Natural killer cell (primary cell): Measurements from ENCODE around the gene DPEP2NB. TPM values are rescaled to one million over a fixed set of nuclear protein-coding genes. Genes with fewer than 3 reads are reported as not detected.

ENCODE experiments used
- ATAC-seq, 3 donors: fragments of 150-1000 bp in 2 of 3; fragments of 200-7000 bp in 1 of 3; cut with Tn5 transposase; 1 replicate in 1 of 3; 2 replicates in 2 of 3; pipeline ENCODE4 v1.10.0; 2021; ENCODE audit warnings: mild to moderate bottlenecking in 2 of 3, moderate library complexity in 2 of 3
- DNase-seq, 2 donors: peaks; one replicate each; pipeline versions ENCODE4 v3.0.0 to v3.0.0-alpha.2; 2013 to 2021; ENCODE audit warnings: mixed read lengths in 1 of 2
- H3K27ac ChIP-seq: one replicate; pipeline ENCODE4 v1.5.1; 2013; ENCODE audit warnings: mild to moderate bottlenecking, low read length
- H3K27me3 ChIP-seq: one replicate; pipeline ENCODE4 v1.6.1; 2013; ENCODE audit warnings: low read length; ENCODE audit not compliant: control insufficient read depth, insufficient read depth
- H3K36me3 ChIP-seq: one replicate; pipeline ENCODE4 v1.6.1; 2013; ENCODE audit warnings: low read length; ENCODE audit not compliant: control insufficient read depth, insufficient read depth
- H3K4me1 ChIP-seq: one replicate; pipeline ENCODE4 v1.6.1; 2013; ENCODE audit warnings: low read length; ENCODE audit not compliant: control insufficient read depth, insufficient read depth
- H3K4me3 ChIP-seq: one replicate; pipeline ENCODE4 v1.5.1; 2013; ENCODE audit warnings: low read length
- H3K9me3 ChIP-seq: one replicate; pipeline ENCODE4 v1.6.1; 2013; ENCODE audit warnings: low read length; ENCODE audit not compliant: control insufficient read depth, insufficient read depth
- H3K27ac Mint-ChIP-seq, 2 donors: one replicate each; pipeline ENCODE4 v1.8.0; 2022; ENCODE audit warnings: mild to moderate bottlenecking in 2 of 2, mixed read lengths in 2 of 2, moderate library complexity in 1 of 2
- H3K27me3 Mint-ChIP-seq, 2 donors: one replicate each; pipeline ENCODE4 v1.8.0; 2022; ENCODE audit warnings: low read depth in 2 of 2, mixed read lengths in 2 of 2
- H3K36me3 Mint-ChIP-seq: one replicate; pipeline ENCODE4 v1.8.0; 2022; ENCODE audit warnings: mixed read lengths
- H3K4me1 Mint-ChIP-seq, 2 donors: one replicate each; pipeline ENCODE4 v1.8.0; 2022; ENCODE audit warnings: mixed read lengths in 2 of 2
- H3K4me3 Mint-ChIP-seq: one replicate; pipeline ENCODE4 v1.8.0; 2022; ENCODE audit warnings: mild to moderate bottlenecking, moderate library complexity, mixed read lengths
- H3K9me3 Mint-ChIP-seq, 2 donors: one replicate each; pipeline ENCODE4 v1.8.0; 2022; ENCODE audit warnings: mixed read lengths in 2 of 2
- WGBS: methylation state at CpG from one replicate; pipeline ENCODE4 v1.1.7; 2013; ENCODE audit warnings: missing lambda C conversion rate; ENCODE audit not compliant: insufficient coverage; 5-methylcytosine and 5-hydroxymethylcytosine counted together
- intact Hi-C: fragments of 100-400 bp; cut with micrococcal nuclease; formaldehyde crosslinking; loops from one replicate; pipeline ENCODE4 v1.14.2; 2022
- total RNA-seq, 4 donors: library from RNA; stranded (reverse); fragments of 120-200 nt in 1 of 4; gene quantifications; one replicate each; pipeline versions ENCODE4 v1.2.3 to v1.2.4, GENCODE V29; 2013 to 2022
- TF ChIP-seq, protein P1 (sequence below): fragments of 200-600 bp; IDR thresholded peaks from one replicate; pipeline ENCODE4 v1.8.0; 2022; ENCODE audit warnings: antibody characterized with exemption

DPEP2NB gene
- total RNA-seq, 3 donors from 2014 or later (not counting 1 experiment from before 2014, with no cell fraction given) = not detected

DNA sequence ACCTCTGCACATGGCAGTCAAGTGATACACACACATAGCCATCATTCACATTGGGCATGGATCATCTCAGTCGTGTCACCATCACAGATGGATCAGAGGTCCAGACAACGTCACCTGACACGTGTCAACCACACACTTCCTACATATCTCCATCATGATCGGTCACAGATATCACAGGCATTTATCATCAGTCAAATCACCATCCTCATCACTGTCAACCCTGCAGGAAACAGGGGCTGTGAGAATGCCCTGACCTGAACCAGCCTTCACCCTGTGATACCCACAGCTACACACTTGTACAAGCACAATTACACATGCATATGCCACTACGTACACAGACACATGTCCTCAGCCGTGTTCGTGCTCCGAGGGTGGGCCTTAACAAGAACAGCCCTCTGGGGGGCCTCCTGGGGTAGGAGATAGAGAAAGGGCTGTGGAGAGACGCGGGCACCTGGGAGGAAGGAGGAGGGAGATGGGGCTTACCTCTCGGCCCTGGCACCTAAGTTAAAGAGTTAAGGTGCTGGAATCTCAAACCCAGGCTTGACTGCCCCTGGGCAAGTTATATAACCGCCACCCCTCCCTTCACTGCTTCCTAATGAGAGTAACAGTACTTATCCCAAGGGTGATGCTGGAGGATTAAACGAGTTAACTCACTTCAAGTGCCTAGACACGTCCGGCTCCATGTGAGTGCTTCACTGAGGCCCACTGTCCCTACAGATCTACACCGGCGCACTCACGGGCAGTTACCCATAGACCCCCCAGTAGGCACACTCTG is 48.3 kb downstream of the DPEP2NB start:
- Histone ChIP-seq H3K4me1 (peaks cover 27% of the 10 kb centered on the region), H3K36me3 (peaks cover 4% of the 10 kb centered on the region), H3K27me3 (no peaks in the 10 kb centered on the region), H3K27ac (no peak overlapping the region), H3K9me3 (no peaks in the 10 kb centered on the region), H3K4me3 (peak overlapping the region; percentile 80)
- intact Hi-C loops = no loop called here
- H3K9me3 Mint-ChIP-seq = no peaks in the 10 kb centered on the region
- ATAC-seq = peak in 2 of 3 donors; percentile 9 to 15
- no peaks in the 10 kb centered on the region for H3K27me3 Mint-ChIP-seq
- TF ChIP-seq, protein P1, sequence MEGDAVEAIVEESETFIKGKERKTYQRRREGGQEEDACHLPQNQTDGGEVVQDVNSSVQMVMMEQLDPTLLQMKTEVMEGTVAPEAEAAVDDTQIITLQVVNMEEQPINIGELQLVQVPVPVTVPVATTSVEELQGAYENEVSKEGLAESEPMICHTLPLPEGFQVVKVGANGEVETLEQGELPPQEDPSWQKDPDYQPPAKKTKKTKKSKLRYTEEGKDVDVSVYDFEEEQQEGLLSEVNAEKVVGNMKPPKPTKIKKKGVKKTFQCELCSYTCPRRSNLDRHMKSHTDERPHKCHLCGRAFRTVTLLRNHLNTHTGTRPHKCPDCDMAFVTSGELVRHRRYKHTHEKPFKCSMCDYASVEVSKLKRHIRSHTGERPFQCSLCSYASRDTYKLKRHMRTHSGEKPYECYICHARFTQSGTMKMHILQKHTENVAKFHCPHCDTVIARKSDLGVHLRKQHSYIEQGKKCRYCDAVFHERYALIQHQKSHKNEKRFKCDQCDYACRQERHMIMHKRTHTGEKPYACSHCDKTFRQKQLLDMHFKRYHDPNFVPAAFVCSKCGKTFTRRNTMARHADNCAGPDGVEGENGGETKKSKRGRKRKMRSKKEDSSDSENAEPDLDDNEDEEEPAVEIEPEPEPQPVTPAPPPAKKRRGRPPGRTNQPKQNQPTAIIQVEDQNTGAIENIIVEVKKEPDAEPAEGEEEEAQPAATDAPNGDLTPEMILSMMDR = no peak
- peak overlapping the region; percentile 73 to 89 for H3K27ac Mint-ChIP-seq
- H3K4me1 Mint-ChIP-seq = peaks cover 22 to 27% of the 10 kb centered on the region in 2 donors
- no peaks in the 10 kb centered on the region for H3K36me3 Mint-ChIP-seq
- H3K4me3 Mint-ChIP-seq = peak overlapping the region; percentile 96
- WGBS = 14% methylated on average over 18 of the region's 18 CpGs
- peak in 1 of 2 donors; percentile 51 for DNase-seq

- H3K9me3 Mint-ChIP-seq = no peaks in the 10 kb centered on the region
These were observed 49.0 kb downstream of the DPEP2NB start for GRCh38 chr16:67966549-67967182.

GRCh38 chr16:67965668-67966548 is 49.8 kb downstream of the DPEP2NB start:
- H3K27me3 ChIP-seq = no peaks in the 10 kb centered on the region
- intact Hi-C loops = no loop called here
- ATAC-seq (no peak), DNase-seq (no peak)
- Mint-ChIP-seq H3K4me1 (peaks cover 22 to 27% of the 10 kb centered on the region in 2 donors), H3K36me3 (no peaks in the 10 kb centered on the region), H3K27me3 (no peaks in the 10 kb centered on the region), H3K9me3 (no peaks in the 10 kb centered on the region), H3K27ac (no peak overlapping the region), H3K4me3 (no peak overlapping the region)
- no peaks in the 10 kb centered on the region for H3K9me3 ChIP-seq
- no peak overlapping the region for H3K27ac ChIP-seq
- H3K36me3 ChIP-seq = peaks cover 11% of the 10 kb centered on the region
- H3K4me3 ChIP-seq = no peak overlapping the region
- peaks cover 27% of the 10 kb centered on the region for H3K4me1 ChIP-seq
- WGBS = 95% methylated on average over 11 of the region's 11 CpGs
- TF ChIP-seq, protein P1 = no peak

More at GRCh38 chr16:67966549-67967182, 49.0 kb downstream of the DPEP2NB start:
- TF ChIP-seq, protein P1 = no peak
- Histone ChIP-seq H3K4me1 (peaks cover 27% of the 10 kb centered on the region), H3K4me3 (no peak overlapping the region), H3K27ac (no peak overlapping the region), H3K27me3 (no peaks in the 10 kb centered on the region), H3K36me3 (peaks cover 4% of the 10 kb centered on the region), H3K9me3 (no peaks in the 10 kb centered on the region)
- H3K27ac Mint-ChIP-seq = peak overlapping the region in 1 of 2 donors; percentile 89
- H3K27me3 Mint-ChIP-seq = no peaks in the 10 kb centered on the region
- 97% methylated on average over 3 of the region's 3 CpGs for WGBS
- ATAC-seq (no peak), DNase-seq (no peak)
- H3K4me1 Mint-ChIP-seq = peaks cover 22 to 27% of the 10 kb centered on the region in 2 donors
- H3K36me3 Mint-ChIP-seq = no peaks in the 10 kb centered on the region
- peak overlapping the region; percentile 96 for H3K4me3 Mint-ChIP-seq
- intact Hi-C loops = no loop called here
